ENCODE measurements around the gene PAGR1. TPM values are rescaled to one million over a fixed set of nuclear protein-coding genes. Genes with fewer than 3 reads are reported as not detected.

PAGR1 gene
- total and polyA plus RNA-seq, 2 of the 13 experiments (the other 11 are each of a cell fraction or from before 2014, with no cell fraction given), result 9.8 to 66.4 TPM

- peak; percentile 82 for TF ChIP-seq ZBTB14 (CRISPR knock-in tag; IDR thresholded peaks at IDR 0.05)
- TF ChIP-seq SKI (IDR thresholded peaks at IDR 0.05; ENCODE audit: partially characterized antibody), result peak; percentile 86
- TF ChIP-seq HNF1A (IDR thresholded peaks at IDR 0.05; ENCODE audit: low read depth), result no peak
- TF ChIP-seq HNF1A (CRISPR knock-in tag; IDR thresholded peaks at IDR 0.05; ENCODE audit: borderline replicate concordance), result peak; percentile 60
- no peak; the same call in 1 of the 2 replicates for TF ChIP-seq THAP8 (CRISPR knock-in tag; IDR thresholded peaks at IDR 0.05; ENCODE audit: borderline replicate concordance)
- TF ChIP-seq NFKB2 (CRISPR knock-in tag; IDR thresholded peaks at IDR 0.05; ENCODE audit: borderline replicate concordance), result 0 out of 2 replicates have a peak, but pooled peaks have one; percentile 57
- TF ChIP-seq GTF2F1 (IDR thresholded peaks at IDR 0.05; ENCODE audit: low read length), result 0 out of 2 replicates have a peak, but pooled peaks have one; percentile 20
- no peak for TF ChIP-seq PCBP2 (optimal IDR thresholded peaks at IDR 0.05; ENCODE audit: low read depth, low read length, poor library complexity, severe bottlenecking)
- TF ChIP-seq ZNF800 (CRISPR knock-in tag; IDR thresholded peaks at IDR 0.05), result peak; percentile 92
- peak; percentile 89 for TF ChIP-seq KMT2B (CRISPR knock-in tag; IDR thresholded peaks at IDR 0.05)
- TF ChIP-seq ONECUT2 (CRISPR knock-in tag; IDR thresholded peaks at IDR 0.05), result no peak
- TF ChIP-seq HOXA9 (CRISPR knock-in tag; IDR thresholded peaks at IDR 0.05; ENCODE audit: borderline replicate concordance), result peak; percentile 65
- TF ChIP-seq TEAD3 (CRISPR knock-in tag; optimal IDR thresholded peaks at IDR 0.05; ENCODE audit: borderline replicate concordance), result peak; percentile 15
- no peak; the same call in 1 of the 2 replicates for TF ChIP-seq ZNF343 (CRISPR knock-in tag; IDR thresholded peaks at IDR 0.05)
- TF ChIP-seq ZNF3 (CRISPR knock-in tag; IDR thresholded peaks at IDR 0.05), result no peak
- TF ChIP-seq MEIS2 (CRISPR knock-in tag; IDR thresholded peaks at IDR 0.05), result peak; percentile 61
- peak; percentile 52; the same call in 1 of the 2 replicates for TF ChIP-seq FOXP4 (CRISPR knock-in tag; IDR thresholded peaks at IDR 0.05)
- no peak for TF ChIP-seq KAT2B (IDR thresholded peaks at IDR 0.05; ENCODE audit: borderline replicate concordance, low read depth, low read length)
Measured at GRCh38 chr16:29790183-29790948, 25.6 kb upstream of the PAGR1 start, which contains the start of gene KIF22 (continued).

Data from HepG2 (cell line).